HG02623 (cell line): ENCODE results near the gene DOC2B.

Experiments used
- ATAC-seq: cut with Tn5 transposase; IDR thresholded peaks from one replicate; pipeline ENCODE4 v1.9.1; 2021; ENCODE audit warnings: moderate library complexity; ENCODE audit not compliant: unreplicated experiment

DOC2B gene

GRCh38 chr17:164303-165235 lies 16.9 kb downstream of the DOC2B start:
- no peak for ATAC-seq

GRCh38 chr17:163514-164098 lies 17.8 kb downstream of the DOC2B start:
- ATAC-seq, result no peak

- ATAC-seq, result no peak
Measured at GRCh38 chr17:162689-163088, 18.8 kb downstream of the DOC2B start.

GRCh38 chr17:161481-161880 lies 20.0 kb downstream of the DOC2B start:
- no peak for ATAC-seq

- no peak for ATAC-seq
Measured at GRCh38 chr17:160336-160735, 21.1 kb downstream of the DOC2B start.

GRCh38 chr17:159609-160008 lies 21.8 kb downstream of the DOC2B start:
- ATAC-seq, result no peak

- ATAC-seq, result no peak
Measured at GRCh38 chr17:158379-158778, 23.1 kb downstream of the DOC2B start.

GRCh38 chr17:157901-158300 lies 23.5 kb downstream of the DOC2B start:
- no peak for ATAC-seq

GRCh38 chr17:156946-157345 lies 24.5 kb downstream of the DOC2B start:
- ATAC-seq, result no peak

- no peak for ATAC-seq
Measured at GRCh38 chr17:156094-156621, 25.3 kb downstream of the DOC2B start.

GRCh38 chr17:155576-155975 lies 25.9 kb downstream of the DOC2B start:
- no peak for ATAC-seq

- ATAC-seq, result no peak
Measured at GRCh38 chr17:153851-154250, 27.6 kb downstream of the DOC2B start.

GRCh38 chr17:152860-153420 lies 28.5 kb downstream of the DOC2B start:
- ATAC-seq, result no peak

GRCh38 chr17:151886-152859 lies 29.3 kb downstream of the DOC2B start:
- ATAC-seq, result no peak

GRCh38 chr17:151004-151403 lies 30.4 kb downstream of the DOC2B start:
- no peak for ATAC-seq

- ATAC-seq, result no peak
Measured at GRCh38 chr17:149897-150584, 31.4 kb downstream of the DOC2B start.

GRCh38 chr17:149231-149630 lies 32.2 kb downstream of the DOC2B start:
- no peak for ATAC-seq

- no peak for ATAC-seq
Measured at GRCh38 chr17:148757-149156, 32.7 kb downstream of the DOC2B start.

- no peak for ATAC-seq
Measured at GRCh38 chr17:147796-148740, 33.4 kb downstream of the DOC2B start.
